Pancreas (tissue), 10 donors: ENCODE measurements around the gene RAD23A. TPM values are rescaled to one million over a fixed set of nuclear protein-coding genes. Genes with fewer than 3 reads are reported as not detected.
A peak's percentile ranks its signal among the peaks of the same experiment; 100 is the strongest.

Experiments used
- ATAC-seq, 4 donors: fragments of 200-7000 bp; cut with Tn5 transposase; one replicate each; pipeline versions ENCODE4 v1.8.0 to v1.9.1; 2020; ENCODE audit warnings: mild to moderate bottlenecking in 4 of 4, moderate library complexity in 4 of 4
- DNase-seq, 6 donors: peaks; one replicate each; pipeline ENCODE4 v3.0.0-alpha.2; 2020
- FAIRE-seq: peaks from 2 replicates; lab custom pipeline; 2012; peaks lifted over from hg19 to GRCh38; lab: Jason Lieb, UNC
- H3K27ac ChIP-seq, 4 donors: fragments of 200-600 bp; sonication (generic); 1 replicate in 3 of 4; 2 replicates in 1 of 4; pipeline versions ENCODE4 v1.5.0 to v1.8.0; 2020
- H3K27me3 ChIP-seq, 4 donors: fragments of 200-600 bp; one replicate each; pipeline ENCODE4 v1.8.0; 2021
- H3K36me3 ChIP-seq, 3 donors: fragments of 200-600 bp; sonication (generic) in 1 of 3; one replicate each; pipeline versions ENCODE4 v1.5.0 to v1.8.0; 2020 to 2021
- H3K4me1 ChIP-seq, 3 donors: fragments of 200-600 bp; one replicate each; pipeline ENCODE4 v1.8.0; 2021
- H3K4me3 ChIP-seq, 4 donors: fragments of 200-600 bp; sonication (generic) in 2 of 4; one replicate each; pipeline versions ENCODE4 v1.5.0 to v1.8.0; 2020 to 2021
- H3K9me3 ChIP-seq, 4 donors: fragments of 200-600 bp; one replicate each; pipeline ENCODE4 v1.8.0; 2021
- CTCF ChIP-seq, 4 donors: fragments of 200-600 bp; sonication (generic) in 3 of 4; IDR thresholded peaks; one replicate each; pipeline versions ENCODE4 v1.5.0 to v1.8.0; 2021; ENCODE audit warnings: antibody characterized with exemption in 4 of 4
- WGBS, 2 donors: extraction: QIAGEN DNeasy Blood & Tissue Kit; methylation state at CpG; one replicate each; pipeline ENCODE4 v1.1.7; 2013; 5-methylcytosine and 5-hydroxymethylcytosine counted together
- intact Hi-C, 3 donors: fragments of 100-400 bp; cut with DNase I; formaldehyde crosslinking; loops; one replicate each; pipeline versions ENCODE4 v1.11.1 to v1.14.2; 2022
- polyA plus RNA-seq, 2 donors: library from polyadenylated mRNA; stranded (reverse); fragments of 200-250 nt; gene quantifications; one replicate each; pipeline ENCODE4 v1.2.3, GENCODE V29; 2013
- total RNA-seq, 6 donors: library from RNA; stranded (reverse); fragmentation: NEBNext Ultra II Directional in 4 of 6; extraction: Animal tissue kit (Norgen Biotek cat#: 25700) in 4 of 6; gene quantifications; one replicate each; pipeline versions ENCODE4 v1.2.1 to v1.2.4, GENCODE V29; 2021 to 2023
- donor health status: healthy with polysubstance abuse.
- donor health status: DM: no; HTN: no; CAD: no; lungs with moderate emphysema.
- donor health status: DM: no; HTN: no; CAD: no.
- donor health status: control.
- donor health status: control.
- donor health status: Bipolar disorder and iron deficiency.
- donor health status: DM: yes; HTN: yes; CAD: no.
- donor health status: DM: no; HTN: no; CAD: no.
- donor health status: DM: no; HTN: no; CAD: no.
- donor health status: DM: yes; HTN: yes; CAD: no.

The RAD23A gene
- total RNA-seq (10 to 100 TPM; 35.0 to 60.2 (median 45.9) TPM), polyA plus RNA-seq (10 to 100 TPM; 91.5 to 99.1 TPM)

GRCh38 chr19:12945479-12946091 is at the start of gene RAD23A:
Gene RAD23A, plus strand, starts transcription at chr19:12945862. Its CDS starts 87 bp downstream, at chr19:12945949.
- Histone ChIP-seq H3K4me3 (peak within 1 kb of the TSS; percentile 76 to 93 (median 84)), H3K27me3 (no peaks in the 10 kb centered on the region), H3K36me3 (peaks cover 9 to 70% (median 41%) of the 10 kb centered on the region in 3 donors), H3K27ac (peak within 1 kb of the TSS; percentile 82 to 90 (median 86)), H3K4me1 (peaks cover 12 to 24% (median 12%) of the 10 kb centered on the region in 3 donors), H3K9me3 (no peaks in the 10 kb centered on the region)
- 0 to 1% methylated on average over 49 to 61 of the region's 62 CpGs for whole genome bisulfite sequencing, 2 donors
- ATAC-seq (peak; percentile 90 to 95 (median 94)), FAIRE-seq (no peak), DNase-seq (peak; percentile 95 to 100 (median 100))
- no peak for TF ChIP-seq CTCF (IDR thresholded peaks at IDR 0.05)
- intact Hi-C loops: no loop called here

- Histone ChIP-seq H3K9me3 (no peaks in the 10 kb centered on the region), H3K27ac (no peak overlapping the region), H3K36me3 (no peaks in the 10 kb centered on the region), H3K4me3 (no peak overlapping the region), H3K27me3 (no peaks in the 10 kb centered on the region), H3K4me1 (peaks cover 0 to 7% (median 0%) of the 10 kb centered on the region in 3 donors)
- 94 to 97% methylated on average over 17 of the region's 17 CpGs for WGBS, 2 donors
- FAIRE-seq (no peak), ATAC-seq (no peak), DNase-seq (no peak)
- intact Hi-C loops: no loop called here
- no peak for TF ChIP-seq CTCF (IDR thresholded peaks at IDR 0.05)
These were observed 49.2 kb upstream of the RAD23A start for GRCh38 chr19:12896460-12896859.

DNA sequence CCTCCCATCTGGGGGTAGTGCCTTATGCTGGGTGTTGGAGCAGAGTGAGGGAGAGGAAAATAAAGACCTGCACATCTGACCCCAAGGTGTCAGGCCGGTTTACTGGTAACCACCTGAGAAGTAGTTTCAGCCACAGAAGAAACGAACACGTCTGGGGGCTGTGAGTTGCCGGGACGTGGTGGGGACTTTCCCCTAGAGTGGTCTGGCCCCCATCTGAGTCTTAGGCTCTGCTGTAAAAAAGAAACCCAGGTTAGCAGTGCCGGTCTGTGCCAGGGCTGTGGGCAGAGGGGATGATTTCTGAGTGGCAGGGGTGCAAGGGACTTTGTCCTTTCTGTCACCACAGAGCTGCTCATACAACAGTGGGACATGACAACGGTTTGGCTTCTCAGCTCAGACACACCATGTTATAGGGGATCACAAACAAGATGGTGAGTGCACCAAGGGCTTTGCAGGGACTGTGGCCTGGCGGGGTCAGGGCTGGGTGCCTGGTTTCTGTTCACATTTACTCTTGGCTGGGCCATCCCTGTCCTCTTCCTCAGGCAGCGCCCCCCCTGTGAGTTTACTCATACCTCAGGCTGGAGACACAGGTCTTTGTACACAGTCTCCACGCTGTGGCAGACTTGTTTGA is 45.7 kb upstream of the RAD23A start:
- Histone ChIP-seq H3K9me3 (no peaks in the 10 kb centered on the region), H3K27me3 (no peaks in the 10 kb centered on the region), H3K4me3 (no peak overlapping the region), H3K4me1 (no peaks in the 10 kb centered on the region), H3K27ac (no peak overlapping the region), H3K36me3 (no peaks in the 10 kb centered on the region)
- no peak for DNase-seq
- intact Hi-C loops: no loop called here
- no peak for FAIRE-seq
- no peak for ATAC-seq
- no peak for TF ChIP-seq CTCF (IDR thresholded peaks at IDR 0.05)
- 84 to 91% methylated on average over 10 of the region's 10 CpGs for WGBS, 2 donors

GRCh38 chr19:12907166-12907565 is 38.5 kb upstream of the RAD23A start:
- intact Hi-C loops: no loop called here
- H3K4me1 ChIP-seq: no peaks in the 10 kb centered on the region
- no peak for DNase-seq
- 88 to 92% methylated on average over 9 of the region's 9 CpGs for WGBS, 2 donors
- peak in 2 of 4 donors; percentile 11 to 27 for ATAC-seq
- TF ChIP-seq CTCF (IDR thresholded peaks at IDR 0.05): no peak
- no peak for FAIRE-seq
- no peaks in the 10 kb centered on the region for H3K27me3 ChIP-seq
- no peak overlapping the region for H3K4me3 ChIP-seq
- no peaks in the 10 kb centered on the region for H3K9me3 ChIP-seq
- no peaks in the 10 kb centered on the region for H3K36me3 ChIP-seq
- no peak overlapping the region for H3K27ac ChIP-seq

- WGBS, 2 donors: 26 to 31% methylated on average over 4 of the region's 4 CpGs
- FAIRE-seq: no peak
These were observed 33.1 kb upstream of the RAD23A start for GRCh38 chr19:12912571-12912970.

More at GRCh38 chr19:12912571-12912970, 33.1 kb upstream of the RAD23A start:
- Histone ChIP-seq H3K27ac (peak overlapping the region; percentile 58 to 70 (median 64)), H3K9me3 (no peaks in the 10 kb centered on the region), H3K36me3 (no peaks in the 10 kb centered on the region), H3K4me3 (peak overlapping the region in 2 of 4 donors; percentile 23), H3K4me1 (peaks cover 0 to 17% (median 14%) of the 10 kb centered on the region in 3 donors), H3K27me3 (no peaks in the 10 kb centered on the region)
- no peak for TF ChIP-seq CTCF (IDR thresholded peaks at IDR 0.05)
- intact Hi-C loops: no loop called here
- ATAC-seq (peak; percentile 8 to 12 (median 10)), DNase-seq (no peak)
